SH-SY5Y (cell line): ENCODE data around the gene TREML1.

Source experiments
- GATA2 ChIP-seq: IDR thresholded peaks from 2 replicates; pipeline ENCODE4 v1.6.1; 2011; ENCODE audit warnings: mild to moderate bottlenecking, low read depth, low read length
- GATA3 ChIP-seq: IDR thresholded peaks from 2 replicates; pipeline ENCODE4 v1.6.1; 2011; ENCODE audit warnings: low read depth, mild to moderate bottlenecking, low read length, moderate library complexity

Gene TREML1

DNA sequence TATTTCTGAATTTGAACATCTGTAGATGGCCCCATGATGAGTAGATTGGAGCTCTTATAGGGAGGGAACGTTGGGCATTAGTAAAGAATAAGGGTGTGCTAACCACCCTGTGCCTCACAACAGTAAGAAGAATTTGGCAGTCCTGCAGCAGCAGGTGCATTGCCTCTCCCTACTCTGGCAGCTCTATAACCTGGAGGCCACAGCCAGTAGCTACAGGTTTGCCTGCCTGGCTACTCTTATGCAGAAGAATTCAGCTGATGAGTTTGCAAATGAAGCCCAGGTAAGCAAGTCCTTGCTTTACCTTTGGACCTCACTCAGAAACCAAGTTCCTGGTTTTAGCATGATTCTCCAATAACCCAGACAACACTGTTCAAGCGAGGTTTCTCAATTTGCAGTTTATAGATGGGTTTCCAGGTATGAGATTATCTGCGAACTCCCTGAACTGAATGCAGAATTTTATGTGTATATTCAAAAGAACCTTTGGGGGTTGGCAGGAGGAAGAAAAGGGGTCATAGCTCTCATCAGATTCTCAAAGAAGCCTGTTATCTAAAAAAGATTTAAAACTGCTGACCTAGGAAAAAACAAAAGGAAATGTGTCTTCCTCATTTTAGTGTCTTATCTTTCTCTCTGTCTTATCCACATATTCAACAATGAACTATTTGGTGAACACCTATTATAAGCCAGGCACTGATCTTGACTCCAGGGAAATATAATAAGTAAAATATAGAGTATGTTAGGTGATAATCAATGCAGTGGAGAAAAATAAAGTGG is 18.9 kb downstream of the TREML1 start:
- no peak for TF ChIP-seq GATA2
- TF ChIP-seq GATA3, result no peak

DNA sequence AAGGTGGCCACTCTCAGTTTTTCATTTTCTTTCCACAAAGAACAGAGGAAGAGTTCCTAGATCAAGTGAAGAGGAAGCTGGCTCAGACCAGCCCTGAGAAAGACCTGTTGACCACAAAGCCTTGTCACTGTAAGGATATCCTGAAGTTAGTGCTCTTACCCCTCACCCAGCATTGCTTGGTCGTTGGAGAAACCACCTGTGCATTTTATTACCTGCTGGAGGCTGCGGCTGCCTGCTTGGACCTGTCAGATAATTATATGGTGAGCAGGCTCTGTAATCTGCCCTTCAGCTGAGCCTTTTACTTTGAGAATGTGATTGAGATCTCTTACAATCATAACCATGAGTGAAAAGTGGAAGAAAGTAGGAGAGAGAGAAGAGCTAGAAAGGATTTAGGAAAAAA is 21.9 kb downstream of the TREML1 start:
- TF ChIP-seq GATA2 (no peak), GATA3 (no peak)

DNA sequence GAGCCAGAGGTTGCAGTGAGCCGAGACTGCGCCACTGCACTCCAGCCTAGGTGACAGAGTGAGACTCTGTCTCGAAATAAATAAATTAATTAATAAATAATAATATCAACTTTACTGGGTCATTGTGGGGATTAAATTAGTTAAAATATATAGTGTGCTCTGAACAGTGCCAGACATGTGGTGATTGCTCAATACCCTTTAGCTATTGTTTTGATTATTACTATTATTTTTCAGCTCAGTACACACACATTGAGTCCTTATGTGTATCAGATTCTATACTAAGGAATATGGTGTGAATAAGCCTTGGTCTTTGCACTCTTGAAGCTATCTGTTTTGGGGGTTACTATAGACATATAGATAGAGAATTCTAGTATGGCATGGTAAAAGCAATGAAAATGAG is 28.9 kb downstream of the TREML1 start:
- no peak for TF ChIP-seq GATA2
- TF ChIP-seq GATA3, result no peak

DNA sequence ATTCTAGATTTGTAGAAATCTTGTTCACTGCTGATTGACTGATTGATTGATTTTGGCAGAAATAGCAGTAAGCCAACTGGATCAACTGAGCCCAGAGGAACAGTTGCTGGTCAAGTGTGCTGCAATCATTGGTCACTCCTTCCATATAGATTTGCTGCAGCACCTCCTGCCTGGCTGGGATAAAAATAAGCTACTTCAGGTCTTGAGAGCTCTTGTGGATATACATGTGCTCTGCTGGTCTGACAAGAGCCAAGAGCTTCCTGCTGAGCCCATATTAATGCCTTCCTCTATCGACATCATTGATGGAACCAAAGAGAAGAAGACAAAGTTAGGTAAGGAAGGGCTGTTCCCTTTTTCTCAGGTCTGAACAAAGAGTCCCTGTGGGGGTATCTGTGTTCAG is 31.2 kb downstream of the TREML1 start:
- TF ChIP-seq GATA3 (no peak), GATA2 (no peak)

DNA sequence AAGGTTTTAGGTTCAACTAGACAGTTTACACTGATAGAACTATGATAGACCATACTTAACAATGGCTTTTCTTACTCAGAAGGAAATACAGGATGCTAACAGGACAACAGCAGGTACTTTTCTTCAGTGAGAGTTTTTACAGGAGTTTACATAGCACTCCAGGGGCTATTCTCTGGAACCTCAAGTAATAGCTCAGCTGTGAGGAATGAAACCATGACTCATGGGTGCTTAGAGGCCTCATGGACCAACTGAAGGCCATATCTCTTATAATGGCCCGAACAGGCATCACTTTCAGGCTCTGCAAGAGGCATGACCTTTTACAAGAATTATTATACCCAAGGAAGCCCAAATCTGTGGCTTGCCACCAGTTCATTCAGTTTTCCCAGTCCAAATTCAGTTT is 31.8 kb downstream of the TREML1 start:
- TF ChIP-seq GATA2, result no peak

DNA sequence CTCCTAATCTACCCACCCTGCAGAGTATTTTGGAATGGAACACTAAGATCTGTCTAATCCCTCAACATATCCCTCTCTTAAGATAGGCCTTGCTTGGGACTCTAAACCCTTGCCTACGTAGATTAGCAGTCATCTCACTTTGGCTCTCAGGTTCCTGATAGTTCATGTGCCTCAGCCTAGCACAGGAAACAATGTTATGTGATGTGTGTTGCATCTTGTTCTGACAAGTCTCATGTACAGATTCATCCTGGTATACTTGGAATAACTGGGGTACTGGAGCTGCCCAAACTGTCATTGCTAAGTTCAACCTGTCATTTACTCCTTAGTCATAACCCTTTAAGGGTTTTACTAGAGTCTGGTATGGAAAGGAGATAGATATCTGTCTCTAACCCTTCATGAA is 34.1 kb downstream of the TREML1 start:
- no peak for TF ChIP-seq GATA3
- no peak for TF ChIP-seq GATA2

DNA sequence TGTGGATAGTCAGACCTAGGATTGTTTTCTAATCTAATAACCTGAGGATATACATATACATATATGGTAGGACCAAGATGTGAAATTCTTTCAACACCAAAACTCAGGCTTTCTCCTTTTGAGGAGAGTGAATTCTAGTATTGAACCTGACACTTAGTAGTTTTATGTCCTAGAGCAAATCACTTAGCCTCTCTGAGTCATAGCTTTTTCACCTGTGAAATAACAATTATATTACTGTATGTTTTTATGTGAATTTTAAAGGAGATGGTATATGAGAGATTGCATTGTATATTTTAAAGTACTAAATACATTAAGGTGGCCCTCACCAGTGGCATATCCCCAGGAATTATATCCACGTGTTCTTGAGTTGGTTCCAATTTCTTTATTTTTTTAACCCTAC is 34.6 kb downstream of the TREML1 start:
- no peak for TF ChIP-seq GATA3

DNA sequence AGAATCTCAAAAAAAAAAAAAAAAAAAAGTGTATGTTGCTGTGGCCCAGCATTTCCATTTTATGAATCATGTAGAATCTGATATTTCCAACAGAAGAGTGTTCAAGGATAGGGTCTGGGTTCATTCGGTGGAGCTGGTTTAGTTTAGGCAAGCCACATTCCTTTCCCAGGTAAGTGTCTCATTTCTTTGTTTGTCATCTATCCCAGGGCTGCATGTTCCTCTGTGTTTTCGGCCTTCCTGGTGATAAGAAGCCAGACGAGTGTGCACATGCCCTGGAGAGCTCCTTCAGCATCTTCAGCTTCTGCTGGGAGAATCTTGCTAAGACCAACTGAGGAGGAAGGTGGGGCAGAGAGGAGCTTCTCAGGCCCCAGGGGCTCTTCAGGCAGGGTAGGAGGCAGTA is 43.1 kb downstream of the TREML1 start:
- TF ChIP-seq GATA3 (no peak), GATA2 (no peak)

DNA sequence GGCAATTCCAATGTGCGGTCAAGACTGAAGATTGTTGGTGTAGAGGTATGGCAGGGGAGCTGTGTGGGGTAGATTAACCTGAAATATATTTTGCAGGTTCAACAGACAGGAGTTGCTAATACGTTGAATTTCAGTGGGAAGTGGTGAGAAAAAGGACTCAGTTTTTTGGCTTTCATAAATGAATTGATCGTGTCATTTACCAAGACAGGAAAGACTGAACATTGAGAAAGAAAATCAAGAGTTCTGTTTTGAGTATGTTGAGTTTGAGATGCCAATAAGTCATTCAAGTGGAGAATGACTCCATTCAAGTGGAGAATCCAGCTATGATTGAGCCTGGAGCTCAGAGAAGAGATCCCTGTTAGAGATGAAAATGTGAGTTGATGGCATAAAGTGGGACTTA is 50.3 kb downstream of the TREML1 start:
- TF ChIP-seq GATA3 (no peak), GATA2 (no peak)

DNA sequence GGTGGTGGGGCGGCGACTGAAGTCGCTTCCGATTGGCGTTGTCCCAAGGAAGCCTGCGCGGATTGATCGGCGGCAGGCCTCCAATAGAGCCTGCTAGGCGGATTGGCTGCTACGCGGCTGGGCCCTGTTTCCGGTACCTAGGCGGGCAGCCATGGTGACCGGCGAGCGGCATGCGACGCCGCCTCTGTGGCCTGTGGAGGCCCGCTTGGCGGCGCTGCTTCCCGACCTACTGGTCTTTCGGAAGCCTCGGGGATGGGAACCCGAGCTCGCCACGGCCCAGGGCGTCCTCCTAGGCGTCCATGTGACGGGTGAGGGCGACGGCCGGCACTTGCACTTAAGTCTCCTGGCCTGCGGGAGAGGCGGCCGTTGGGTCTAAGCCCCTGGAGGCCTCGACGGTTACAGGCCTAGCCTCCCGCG is 53.3 kb downstream of the TREML1 start:
- TF ChIP-seq GATA3 (no peak), GATA2 (no peak)
